AG09309 (cell line): ENCODE results near the gene ITPR3.

ENCODE experiments used
- DNase-seq: peaks from one replicate; pipeline ENCODE4 v3.0.0-alpha.2; 2010; ENCODE audit warnings: low read depth
- H3K4me3 ChIP-seq: 2 replicates; pipeline ENCODE4 v1.5.1; 2011; ENCODE audit warnings: mild to moderate bottlenecking, low read depth, low read length, moderate library complexity; ENCODE audit not compliant: control insufficient read depth
- CTCF ChIP-seq: IDR thresholded peaks from 2 replicates; pipeline ENCODE4 v1.5.1; 2011; ENCODE audit warnings: mild to moderate bottlenecking, low read depth, low read length, inconsistent platforms; ENCODE audit not compliant: insufficient read depth, control insufficient read depth; ENCODE audit errors: missing control alignments

The ITPR3 gene

DNA sequence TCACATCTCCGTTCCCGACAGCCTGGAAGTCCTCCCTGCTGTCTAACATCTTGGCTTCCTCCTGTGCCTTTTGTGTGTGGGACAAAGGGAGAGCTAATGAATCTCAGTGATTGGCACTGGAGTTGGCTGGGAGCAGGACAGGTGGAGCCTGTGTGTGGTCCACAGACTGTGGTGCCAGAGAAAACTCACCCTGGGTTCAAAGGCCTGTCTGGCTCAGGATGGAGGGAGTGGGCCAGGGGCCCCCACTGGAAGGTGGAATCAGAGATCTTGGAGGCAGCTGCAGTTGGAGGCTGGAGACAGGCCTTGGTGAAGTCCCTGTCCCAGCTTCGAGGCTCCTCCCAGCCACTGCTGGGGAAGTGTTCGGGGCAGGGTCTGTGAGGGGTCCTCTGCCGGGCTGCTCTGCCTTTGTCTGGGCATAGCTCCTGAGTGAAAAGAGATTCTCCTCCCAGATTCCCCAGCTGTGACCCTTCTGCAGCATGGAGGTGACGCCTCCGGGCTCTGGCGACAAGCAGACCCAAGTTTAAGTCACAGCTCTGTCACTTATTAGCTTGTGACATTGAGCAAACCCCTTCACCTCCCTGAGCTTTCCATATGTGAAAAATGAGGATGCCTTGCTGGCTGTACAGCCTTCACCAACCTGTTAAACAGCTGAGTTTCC is 13.9 kb upstream of the ITPR3 start:
- H3K4me3 ChIP-seq = no peak overlapping the region
- TF ChIP-seq CTCF = no peak
- no peak for DNase-seq

DNA sequence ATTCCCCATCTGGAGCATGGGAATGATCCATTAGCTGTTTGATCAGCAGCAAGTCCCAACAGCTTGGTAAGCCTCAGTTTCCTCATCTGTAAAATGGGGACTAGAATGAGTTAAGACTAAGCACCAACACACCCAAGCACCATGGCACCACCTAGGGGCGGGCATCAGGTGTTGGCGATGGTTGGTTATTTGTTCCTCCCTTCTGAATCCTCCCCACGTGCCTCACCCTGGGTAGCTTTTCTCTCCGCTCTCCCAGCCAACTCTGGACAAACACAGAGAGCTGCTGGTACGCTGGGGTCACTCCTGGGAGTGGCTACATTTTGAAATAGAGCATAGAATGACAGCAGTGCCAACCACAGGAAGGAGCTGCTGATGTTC is 13.3 kb upstream of the ITPR3 start:
- TF ChIP-seq CTCF = no peak
- no peak overlapping the region for H3K4me3 ChIP-seq
- DNase-seq = no peak

DNA sequence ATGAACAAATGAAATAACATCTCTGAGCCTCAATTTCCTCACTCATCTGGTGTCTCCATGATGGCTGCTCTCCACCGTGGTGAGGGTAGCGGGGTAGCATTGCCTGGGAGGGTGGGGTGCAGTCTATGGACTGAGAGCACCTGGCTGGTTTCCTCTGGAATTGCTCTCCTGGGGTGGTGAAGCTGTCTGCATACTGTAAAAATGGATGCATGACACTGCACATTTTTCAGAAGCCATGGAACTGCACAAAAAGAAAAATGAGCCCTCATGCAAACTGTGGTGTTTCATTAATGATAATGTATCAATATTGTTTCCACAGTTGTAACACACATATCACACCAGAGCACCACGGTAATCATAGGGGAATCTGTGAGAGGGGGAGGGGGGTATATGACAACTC is 12.1 kb upstream of the ITPR3 start:
- no peak overlapping the region for H3K4me3 ChIP-seq
- DNase-seq = no peak
- TF ChIP-seq CTCF = no peak

GRCh38 chr6:33609528-33609927 is 11.6 kb upstream of the ITPR3 start:
- peak; percentile 57 for DNase-seq
- no peak for TF ChIP-seq CTCF
- no peak overlapping the region for H3K4me3 ChIP-seq

GRCh38 chr6:33610067-33610466 is 11.1 kb upstream of the ITPR3 start:
- no peak overlapping the region for H3K4me3 ChIP-seq
- TF ChIP-seq CTCF = no peak
- DNase-seq = no peak

- H3K4me3 ChIP-seq = no peak overlapping the region
- TF ChIP-seq CTCF = no peak
- no peak for DNase-seq
Observed at GRCh38 chr6:33610779-33611732, 10.1 kb upstream of the ITPR3 start.
